GM10248 (cell line): ENCODE measurements around the gene SEC14L5.

Experiments used
- CTCF ChIA-PET: fragments of 300-600 bp; sonication (Branson Sonifier 250); formaldehyde crosslinking; extraction: SDS; loops from one replicate; lab custom pipeline; 2021; ENCODE audit warnings: antibody characterized with exemption; lab: Yijun Ruan, JAX
- POLR2A ChIA-PET: fragments of 350-650 bp; sonication (Branson Sonifier 250); formaldehyde crosslinking; extraction: SDS; loops from one replicate; lab custom pipeline; 2020; ENCODE audit warnings: antibody characterized with exemption; lab: Yijun Ruan, JAX
- DNase-seq: peaks from one replicate; pipeline ENCODE4 v3.0.0; 2012; ENCODE audit errors: extremely low spot score
- CTCF ChIP-seq: IDR thresholded peaks from 2 replicates; pipeline ENCODE4 v1.5.1; 2012; ENCODE audit warnings: mild to moderate bottlenecking, low read depth; ENCODE audit errors: extremely low read depth, missing control alignments, control extremely low read depth

Gene SEC14L5

GRCh38 chr16:5005916-5006315 lies 47.8 kb downstream of the SEC14L5 start:
- no peak for TF ChIP-seq CTCF
- ChIA-PET POLR2A (no interaction called here), CTCF (no interaction called here)
- DNase-seq: no peak

GRCh38 chr16:5006348-5007193 lies 48.4 kb downstream of the SEC14L5 start:
- no peak for TF ChIP-seq CTCF
- ChIA-PET CTCF (no interaction called here), POLR2A (no interaction called here)
- DNase-seq: no peak

GRCh38 chr16:5007256-5007655 lies 49.1 kb downstream of the SEC14L5 start:
- ChIA-PET POLR2A (no interaction called here), CTCF (no interaction called here)

GRCh38 chr16:5008311-5008731 lies 50.2 kb downstream of the SEC14L5 start:
- TF ChIP-seq CTCF: no peak
- DNase-seq: no peak
- CTCF ChIA-PET: no interaction called here
- POLR2A ChIA-PET: no interaction called here

More at GRCh38 chr16:5007256-5007655, 49.1 kb downstream of the SEC14L5 start:
- no peak for DNase-seq
- no peak for TF ChIP-seq CTCF

GRCh38 chr16:5010576-5011329 lies 52.6 kb downstream of the SEC14L5 start:
- CTCF ChIA-PET: no interaction called here
- no peak for TF ChIP-seq CTCF
- POLR2A ChIA-PET: no interaction called here
- DNase-seq: no peak

GRCh38 chr16:5011637-5012036 lies 53.5 kb downstream of the SEC14L5 start:
- TF ChIP-seq CTCF: no peak
- ChIA-PET POLR2A (no interaction called here), CTCF (no interaction called here)
- no peak for DNase-seq
